MV-4-11 (cell line): Measurements from ENCODE around the gene ZAR1.

Source experiments
- DNase-seq: peaks from one replicate; lab custom pipeline; 2025; lab: John Stamatoyannopoulos, UW

Gene ZAR1

GRCh38 chr4:48490680-48491513 is 845 bp downstream of the ZAR1 start:
- no peak for DNase-seq

GRCh38 chr4:48491514-48492176 is 1.6 kb downstream of the ZAR1 start:
- DNase-seq: no peak

- DNase-seq: peak; percentile 5
Observed at GRCh38 chr4:48493452-48494100, 3.5 kb downstream of the ZAR1 start.

GRCh38 chr4:48495941-48496340 is 5.9 kb downstream of the ZAR1 start:
- DNase-seq: no peak

- no peak for DNase-seq
Observed at GRCh38 chr4:48498895-48499294, 8.8 kb downstream of the ZAR1 start.

- DNase-seq: no peak
Observed at GRCh38 chr4:48499551-48500066, 9.6 kb downstream of the ZAR1 start.

- DNase-seq: no peak
Observed at GRCh38 chr4:48503233-48504025, 13.4 kb downstream of the ZAR1 start.

GRCh38 chr4:48504026-48504330 is 13.9 kb downstream of the ZAR1 start:
- DNase-seq: no peak

- DNase-seq: no peak
Observed at GRCh38 chr4:48504352-48504751, 14.3 kb downstream of the ZAR1 start.

- no peak for DNase-seq
Observed at GRCh38 chr4:48506716-48507115, 16.7 kb downstream of the ZAR1 start.

GRCh38 chr4:48509543-48509942 is 19.5 kb downstream of the ZAR1 start:
- DNase-seq: no peak

GRCh38 chr4:48518143-48518542 is 28.1 kb downstream of the ZAR1 start:
- no peak for DNase-seq

GRCh38 chr4:48526406-48526805 is 36.4 kb downstream of the ZAR1 start:
- no peak for DNase-seq

GRCh38 chr4:48538358-48538757 is 48.3 kb downstream of the ZAR1 start:
- DNase-seq: no peak

GRCh38 chr4:48539597-48539996 is 49.5 kb downstream of the ZAR1 start:
- DNase-seq: no peak

GRCh38 chr4:48542888-48543287 is 52.8 kb downstream of the ZAR1 start:
- no peak for DNase-seq

GRCh38 chr4:48543796-48544195 is 53.7 kb downstream of the ZAR1 start:
- DNase-seq: no peak
